Fibroblast of upper back skin (primary cell): ENCODE data around the gene FRS3.

Experiments used
- DNase-seq: peaks from one replicate; pipeline ENCODE4 v3.0.0-alpha.2; 2013

The FRS3 gene

DNA sequence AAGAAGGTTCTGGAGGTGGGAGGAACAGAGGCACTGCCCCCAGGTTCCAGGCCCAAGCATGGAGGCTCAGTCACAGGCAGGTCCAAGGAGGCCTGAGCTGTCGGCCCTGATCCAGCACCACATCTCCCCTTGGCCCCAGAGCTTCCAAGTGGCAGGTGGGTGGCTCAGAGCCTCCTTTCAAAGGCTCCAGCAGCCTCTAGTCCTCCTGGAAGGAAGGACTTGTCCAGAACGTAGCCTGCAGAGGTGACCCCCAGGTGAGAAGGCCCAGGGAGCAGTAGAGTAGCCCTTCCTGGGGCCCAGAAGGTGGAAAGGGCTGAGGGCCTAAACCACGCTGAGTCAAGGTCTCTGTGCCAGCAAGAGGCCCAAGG, 52.0 kb downstream of the FRS3 start:
- DNase-seq, result no peak

GRCh38 chr6:41726876-41727275, 52.8 kb downstream of the FRS3 start:
- no peak for DNase-seq

GRCh38 chr6:41724586-41725501, 54.9 kb downstream of the FRS3 start:
- no peak for DNase-seq

- no peak for DNase-seq
Observed at GRCh38 chr6:41724228-41724580, 55.5 kb downstream of the FRS3 start.

DNA sequence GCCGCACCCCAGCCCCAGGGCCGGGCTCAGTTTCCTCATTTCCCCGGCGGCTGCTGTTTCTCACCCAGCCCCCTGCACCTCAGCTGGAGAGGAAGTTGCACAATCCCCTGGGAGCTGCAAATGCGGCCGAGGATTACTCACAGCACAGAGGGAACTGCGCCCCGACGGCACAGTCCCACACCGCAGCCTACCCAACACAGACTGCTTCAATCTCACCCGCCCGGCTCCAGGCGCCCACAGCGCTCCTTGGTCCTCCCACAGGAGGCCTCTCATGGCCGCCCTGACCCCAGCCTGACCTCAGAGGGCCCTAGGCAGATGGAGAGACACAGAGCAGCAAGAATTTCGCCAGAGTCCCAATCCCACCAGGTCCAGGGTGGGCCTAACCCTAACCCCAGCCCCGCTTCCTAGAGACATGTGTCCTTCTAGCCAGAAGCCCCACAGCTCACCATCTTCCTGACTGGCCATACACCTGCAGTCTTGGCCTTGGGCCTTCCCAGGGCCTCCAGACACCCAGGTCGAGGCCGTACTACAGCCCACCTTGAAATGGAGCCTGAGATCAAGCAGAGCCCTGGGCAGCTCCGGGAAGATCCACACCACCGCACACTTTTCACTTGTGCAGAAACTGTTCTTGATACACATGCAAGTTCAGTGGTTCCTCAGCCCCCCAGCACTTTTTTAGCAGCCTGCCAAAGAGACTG, 56.0 kb downstream of the FRS3 start:
- DNase-seq, result peak; percentile 89

DNA sequence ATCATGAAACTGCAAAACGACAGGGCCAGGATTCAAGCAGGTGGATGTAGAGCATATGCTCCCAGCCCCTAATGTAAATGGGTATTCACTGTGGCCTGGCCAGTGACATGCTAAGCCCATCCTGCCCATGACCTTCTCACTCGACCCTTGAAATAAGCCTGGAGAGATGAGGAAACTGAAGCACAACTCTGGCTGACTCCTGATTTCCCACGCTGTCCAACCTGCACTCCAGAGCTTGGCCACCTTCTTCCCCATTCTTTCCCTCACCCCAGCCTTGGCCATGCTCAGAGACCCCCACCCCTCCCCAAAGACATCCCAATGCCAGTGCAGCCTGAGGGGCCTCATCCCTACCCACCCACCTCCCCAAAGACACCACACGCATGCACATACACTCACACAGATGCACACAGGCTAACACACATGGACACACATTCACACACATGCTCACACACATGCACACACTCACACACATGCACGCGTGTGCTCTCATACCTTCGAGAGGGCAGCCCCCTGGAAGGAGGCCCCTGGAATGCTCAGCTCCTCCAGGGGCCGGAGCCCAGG, 56.7 kb downstream of the FRS3 start:
- DNase-seq, result no peak

DNA sequence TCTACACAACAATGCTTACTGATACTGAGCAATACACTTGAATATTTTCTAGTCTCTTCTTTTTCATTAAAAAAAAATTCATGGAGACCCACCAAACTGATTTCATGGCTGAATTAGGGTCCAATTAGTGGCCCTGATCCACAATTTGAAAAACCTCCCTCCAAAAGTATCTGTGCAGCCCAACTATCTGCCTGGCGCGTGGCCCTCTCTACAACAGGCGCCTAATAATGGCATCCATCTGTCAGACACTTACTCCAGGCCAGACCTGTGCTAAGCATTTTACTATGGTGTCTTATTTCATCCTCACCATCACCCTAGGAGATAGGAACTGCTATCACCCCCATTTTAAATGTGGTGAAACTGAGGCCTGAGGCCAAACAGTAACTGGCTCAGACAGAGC, 58.3 kb downstream of the FRS3 start:
- no peak for DNase-seq

DNA sequence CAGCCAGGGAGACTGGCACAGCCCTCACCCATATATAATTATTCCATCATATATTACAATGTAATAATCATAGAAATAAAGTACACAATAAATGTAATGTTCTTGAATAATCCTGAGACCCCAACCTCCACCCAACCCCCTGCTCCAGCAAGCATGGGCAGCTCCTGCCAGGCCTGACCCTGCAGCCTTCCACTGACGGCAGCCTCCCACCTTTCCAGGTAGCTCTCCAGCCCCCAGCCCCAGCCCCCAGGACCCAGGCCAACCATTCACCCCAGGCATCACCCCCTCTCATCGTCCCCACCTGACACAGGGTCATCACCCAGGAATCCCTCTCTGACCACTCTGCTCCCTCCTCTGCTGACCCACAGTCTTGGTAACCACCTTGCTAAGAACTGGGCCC, 58.9 kb downstream of the FRS3 start:
- DNase-seq, result no peak

DNA sequence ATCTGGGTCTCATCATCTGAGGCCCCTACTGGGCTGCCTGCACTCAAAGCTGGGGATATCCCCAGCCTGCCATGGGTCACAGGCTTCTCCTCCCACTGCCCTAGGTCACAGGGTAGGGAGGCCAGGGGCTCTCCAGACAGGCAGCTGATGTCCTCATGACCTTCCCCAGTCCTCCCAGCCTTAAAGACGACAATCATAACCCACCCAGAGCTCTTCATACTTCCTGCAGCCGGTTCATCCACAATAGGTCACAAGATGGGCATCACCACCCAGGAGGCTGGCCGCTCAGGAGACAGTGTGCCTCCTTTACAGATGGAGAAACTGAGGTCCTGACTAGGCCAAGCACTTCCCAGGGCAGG, 59.5 kb downstream of the FRS3 start:
- no peak for DNase-seq
